Tibial nerve (tissue), 4 donors: ENCODE data around the gene PRKCD. TPM values are rescaled to one million over a fixed set of nuclear protein-coding genes. Genes with fewer than 3 reads are reported as not detected.

Experiments used
- DNase-seq, 2 donors: peaks; one replicate each; pipeline ENCODE4 v3.0.0-alpha.2; 2019; ENCODE audit warnings: low spot score in 2 of 2
- H3K27ac ChIP-seq, 4 donors: fragments of 200-600 bp; sonication (generic) in 3 of 4; one replicate each; pipeline ENCODE4 v1.5.1; 2017 to 2019; ENCODE audit warnings: mild to moderate bottlenecking in 1 of 4
- H3K27me3 ChIP-seq, 2 donors: fragments of 200-600 bp; sonication (generic) in 1 of 2; one replicate each; pipeline versions ENCODE4 v1.5.1 to v1.6.0; 2017 to 2019
- H3K36me3 ChIP-seq, 3 donors: fragments of 200-600 bp; sonication (generic); one replicate each; pipeline ENCODE4 v1.5.1; 2018 to 2019
- H3K4me1 ChIP-seq, 4 donors: fragments of 200-600 bp; sonication (generic) in 3 of 4; one replicate each; pipeline ENCODE4 v1.5.1; 2017 to 2019
- H3K4me3 ChIP-seq, 4 donors: fragments of 200-600 bp; sonication (generic) in 3 of 4; one replicate each; pipeline ENCODE4 v1.5.1; 2017 to 2019; ENCODE audit warnings: mild to moderate bottlenecking in 1 of 4, moderate library complexity in 1 of 4
- H3K9me3 ChIP-seq, 4 donors: fragments of 200-600 bp; sonication (generic) in 3 of 4; one replicate each; pipeline ENCODE4 v1.5.1; 2017 to 2019
- EP300 ChIP-seq, 2 donors: sonication (generic); formaldehyde crosslinking; IDR thresholded peaks; one replicate each; pipeline ENCODE4 v1.6.1; 2017; ENCODE audit warnings: antibody characterized with exemption in 2 of 2, mild to moderate bottlenecking in 1 of 2
- POLR2A ChIP-seq, 2 donors: fragments of 450-650 bp; IDR thresholded peaks; one replicate each; pipeline ENCODE4 v1.6.1; 2017; ENCODE audit warnings: antibody characterized with exemption in 2 of 2, mild to moderate bottlenecking in 2 of 2, moderate library complexity in 2 of 2
- WGBS, 2 donors: methylation state at CpG; one replicate each; pipeline ENCODE4 v1.1.5; 2018; 5-methylcytosine and 5-hydroxymethylcytosine counted together
- total RNA-seq, 4 donors: library from RNA; depleted of rRNA; stranded (reverse); fragments of >200 nt; gene quantifications; one replicate each; pipeline ENCODE4 v1.1.0, GENCODE V29; 2016
- TF ChIP-seq, protein P1 (sequence below), 5 experiments: fragments of 200-600 bp in 3 of 5; fragments of 450-650 bp in 2 of 5; sonication (generic) in 3 of 5; IDR thresholded peaks; one replicate each; pipeline ENCODE4 v1.5.1; 2016 to 2019; ENCODE audit warnings: antibody characterized with exemption in 5 of 5, mild to moderate bottlenecking in 3 of 5, moderate library complexity in 2 of 5

The PRKCD gene
- total RNA-seq, 4 donors from 2014 or later, result 13.5 to 30.6 (median 19.9) TPM

DNA sequence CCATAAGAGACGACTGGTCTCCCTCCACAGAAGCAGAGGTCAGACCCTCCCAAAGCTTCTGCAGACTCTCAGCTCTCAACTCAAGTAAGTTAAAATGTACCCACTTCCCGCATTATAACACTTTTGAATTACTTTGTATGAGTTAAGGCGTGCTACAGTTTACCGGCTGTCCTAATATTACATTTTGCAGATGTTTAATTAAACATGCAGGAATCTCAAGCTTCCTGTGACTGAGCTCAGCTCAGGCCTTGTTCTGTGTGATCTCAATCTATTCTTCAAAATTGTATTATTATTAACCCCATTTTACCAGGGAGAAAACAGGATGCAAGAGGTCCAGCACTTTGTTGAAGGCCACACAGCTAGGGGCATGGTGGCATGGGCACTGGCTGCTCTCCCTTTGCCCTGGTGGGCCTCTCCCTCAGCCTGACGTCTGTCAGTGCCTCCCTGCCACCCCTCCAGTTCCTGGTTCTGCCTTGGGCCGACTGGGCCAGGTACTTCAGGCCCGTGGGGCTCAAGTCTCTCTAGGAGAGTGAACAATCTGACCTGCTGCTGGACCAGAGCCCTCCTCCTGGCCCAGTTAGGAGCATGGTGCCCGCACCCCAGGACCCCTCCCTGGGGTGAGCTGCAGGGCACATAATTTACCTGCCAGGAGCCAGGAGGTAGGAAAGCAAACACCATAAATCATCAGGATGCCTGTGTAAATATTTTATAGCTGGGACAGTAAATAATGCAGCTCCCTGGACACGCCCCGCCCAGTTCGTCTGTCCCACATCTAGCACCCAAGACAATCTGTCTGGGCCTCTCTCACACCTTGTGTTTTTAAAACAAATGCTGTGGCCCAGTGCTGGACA, 15.9 kb upstream of the PRKCD start:
- 65 to 71% methylated on average over 8 to 11 of the region's 11 CpGs for WGBS, 2 donors
- H3K9me3 ChIP-seq, result no peaks in the 10 kb centered on the region
- no peaks in the 10 kb centered on the region for H3K27me3 ChIP-seq
- H3K27ac ChIP-seq, result no peak overlapping the region
- peaks cover 0 to 3% (median 0%) of the 10 kb centered on the region in 4 donors for H3K4me1 ChIP-seq
- H3K36me3 ChIP-seq, result no peaks in the 10 kb centered on the region
- no peak overlapping the region for H3K4me3 ChIP-seq
- TF ChIP-seq EP300 (IDR thresholded peaks at IDR 0.05) (no peak), POLR2A (IDR thresholded peaks at IDR 0.05) (no peak)
- TF ChIP-seq, protein P1, sequence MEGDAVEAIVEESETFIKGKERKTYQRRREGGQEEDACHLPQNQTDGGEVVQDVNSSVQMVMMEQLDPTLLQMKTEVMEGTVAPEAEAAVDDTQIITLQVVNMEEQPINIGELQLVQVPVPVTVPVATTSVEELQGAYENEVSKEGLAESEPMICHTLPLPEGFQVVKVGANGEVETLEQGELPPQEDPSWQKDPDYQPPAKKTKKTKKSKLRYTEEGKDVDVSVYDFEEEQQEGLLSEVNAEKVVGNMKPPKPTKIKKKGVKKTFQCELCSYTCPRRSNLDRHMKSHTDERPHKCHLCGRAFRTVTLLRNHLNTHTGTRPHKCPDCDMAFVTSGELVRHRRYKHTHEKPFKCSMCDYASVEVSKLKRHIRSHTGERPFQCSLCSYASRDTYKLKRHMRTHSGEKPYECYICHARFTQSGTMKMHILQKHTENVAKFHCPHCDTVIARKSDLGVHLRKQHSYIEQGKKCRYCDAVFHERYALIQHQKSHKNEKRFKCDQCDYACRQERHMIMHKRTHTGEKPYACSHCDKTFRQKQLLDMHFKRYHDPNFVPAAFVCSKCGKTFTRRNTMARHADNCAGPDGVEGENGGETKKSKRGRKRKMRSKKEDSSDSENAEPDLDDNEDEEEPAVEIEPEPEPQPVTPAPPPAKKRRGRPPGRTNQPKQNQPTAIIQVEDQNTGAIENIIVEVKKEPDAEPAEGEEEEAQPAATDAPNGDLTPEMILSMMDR (IDR thresholded peaks at IDR 0.05), result no peak
- no peak for DNase-seq

DNA sequence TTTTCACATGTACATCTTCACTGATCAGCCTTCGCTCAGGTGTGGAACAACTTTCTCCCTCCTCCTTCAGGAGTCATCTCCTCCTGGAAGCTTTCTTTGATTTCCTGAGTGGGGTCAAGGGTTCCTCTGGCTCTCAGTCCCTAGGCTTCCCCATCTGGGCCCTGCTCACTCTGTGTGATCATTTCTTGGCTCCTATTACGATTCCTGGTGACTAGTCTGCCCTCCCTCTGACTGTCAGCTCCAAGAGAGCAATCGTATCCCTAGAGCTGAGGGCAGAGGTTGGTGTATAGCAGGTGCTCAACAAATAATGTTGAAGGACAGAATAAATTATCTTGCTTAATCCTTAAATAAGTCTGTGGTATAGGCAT, 15.3 kb upstream of the PRKCD start:
- DNase-seq, result no peak
- Histone ChIP-seq H3K9me3 (no peaks in the 10 kb centered on the region), H3K4me3 (no peak overlapping the region), H3K27ac (no peak overlapping the region), H3K36me3 (no peaks in the 10 kb centered on the region), H3K4me1 (peaks cover 0 to 6% (median 0%) of the 10 kb centered on the region in 4 donors), H3K27me3 (no peaks in the 10 kb centered on the region)
- WGBS, 2 donors, result 78 to 81% methylated on average over 3 of the region's 3 CpGs
- TF ChIP-seq POLR2A (IDR thresholded peaks at IDR 0.05) (no peak), EP300 (IDR thresholded peaks at IDR 0.05) (no peak)
- TF ChIP-seq, protein P1 (IDR thresholded peaks at IDR 0.05), result no peak

DNA sequence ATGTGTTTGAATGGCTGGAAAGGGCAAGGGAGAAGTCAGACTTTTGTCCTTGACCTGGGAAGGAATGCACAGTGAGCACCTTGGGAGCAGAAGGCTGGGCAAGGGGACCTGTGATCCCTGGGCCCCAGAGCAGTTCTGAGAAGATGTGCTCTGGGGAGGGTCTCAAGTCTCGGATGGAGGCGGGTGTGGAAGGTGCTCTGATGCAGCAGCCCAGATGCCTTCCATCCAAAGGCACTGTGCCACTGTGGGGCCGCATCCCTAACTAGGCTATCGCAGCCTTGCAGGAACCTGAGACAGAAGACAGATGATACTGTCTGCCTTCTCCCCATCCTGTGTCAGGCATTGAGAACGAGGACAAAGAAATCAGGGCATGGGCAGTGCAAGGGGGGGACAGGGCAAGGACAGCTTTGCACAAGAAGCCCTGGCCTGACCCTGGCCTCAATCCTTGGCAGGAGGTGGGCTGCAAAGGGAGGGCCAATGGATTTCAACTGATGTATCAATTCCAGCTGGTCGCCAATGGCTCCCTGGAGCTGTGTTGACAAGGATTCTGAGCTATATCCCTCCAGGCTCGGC, 14.6 kb upstream of the PRKCD start:
- TF ChIP-seq EP300 (IDR thresholded peaks at IDR 0.05), result no peak
- no peak for TF ChIP-seq POLR2A (IDR thresholded peaks at IDR 0.05)
- TF ChIP-seq, protein P1 (IDR thresholded peaks at IDR 0.05), result no peak
- WGBS, 2 donors, result 78% methylated on average over 7 of the region's 7 CpGs
- no peak for DNase-seq
- H3K4me1 ChIP-seq, result peaks cover 0 to 7% (median 0%) of the 10 kb centered on the region in 4 donors
- no peaks in the 10 kb centered on the region for H3K36me3 ChIP-seq
- no peaks in the 10 kb centered on the region for H3K9me3 ChIP-seq
- H3K27ac ChIP-seq, result no peak overlapping the region
- no peak overlapping the region for H3K4me3 ChIP-seq
- no peaks in the 10 kb centered on the region for H3K27me3 ChIP-seq

DNA sequence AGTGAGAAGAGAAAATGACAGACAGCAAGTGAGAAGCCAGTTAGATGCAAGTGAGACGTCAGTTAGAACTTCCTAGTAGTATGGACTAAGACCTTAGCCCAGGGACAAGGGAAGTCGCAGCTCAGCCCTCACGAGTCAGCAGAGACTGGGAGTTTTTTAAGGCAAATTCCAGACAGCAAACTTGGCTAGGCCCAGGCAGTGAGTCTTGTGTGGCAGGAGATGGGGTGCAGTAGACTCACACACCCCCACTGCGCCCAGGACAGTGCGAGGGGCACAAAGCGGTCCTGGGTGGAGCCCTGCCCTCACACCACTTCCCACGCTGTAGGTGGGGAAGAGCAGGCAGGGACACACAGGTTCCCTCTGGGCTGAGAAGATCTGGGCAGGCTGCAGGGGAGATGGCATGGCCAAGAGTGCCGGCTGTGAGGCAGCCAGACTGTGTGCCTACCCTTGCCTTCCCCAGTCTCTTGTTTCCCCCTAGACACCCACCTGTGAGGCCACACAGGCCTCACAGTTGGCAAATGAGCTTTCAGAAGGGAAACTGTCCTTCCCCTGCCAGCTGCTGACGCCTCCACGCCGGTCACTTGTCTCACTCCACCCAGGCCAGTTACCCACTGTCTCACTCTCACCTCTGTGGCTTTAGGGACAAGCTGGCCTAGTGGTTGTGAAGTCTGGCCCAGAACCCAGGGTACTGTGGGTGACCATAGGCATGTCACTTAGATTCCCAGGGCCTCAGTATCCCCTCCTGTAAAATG, 13.7 kb upstream of the PRKCD start:
- TF ChIP-seq EP300 (IDR thresholded peaks at IDR 0.05), result no peak
- no peak for TF ChIP-seq POLR2A (IDR thresholded peaks at IDR 0.05)
- TF ChIP-seq, protein P1 (IDR thresholded peaks at IDR 0.05), result no peak

More for the DNA sequence above, 13.7 kb upstream of the PRKCD start:
- Histone ChIP-seq H3K36me3 (no peaks in the 10 kb centered on the region), H3K4me1 (peaks cover 0 to 7% (median 0%) of the 10 kb centered on the region in 4 donors), H3K9me3 (no peaks in the 10 kb centered on the region), H3K27ac (no peak overlapping the region), H3K4me3 (no peak overlapping the region), H3K27me3 (no peaks in the 10 kb centered on the region)
- 74 to 78% methylated on average over 11 of the region's 11 CpGs for WGBS, 2 donors
- no peak for DNase-seq
